Trophoblast cell (in vitro differentiated cells and primary cell): ENCODE data around the gene ADORA1.

Experiments used
- DNase-seq, 2 donors: peaks; one replicate each; pipeline ENCODE4 v3.0.0-alpha.2; 2016
- H2AFZ ChIP-seq: 2 replicates; pipeline ENCODE4 v1.6.1; 2013; ENCODE audit warnings: low read length, moderate library complexity, mild to moderate bottlenecking; ENCODE audit not compliant: insufficient read depth, poor library complexity
- H2AK5ac ChIP-seq: 2 replicates; pipeline ENCODE4 v1.6.1; 2013; ENCODE audit warnings: mild to moderate bottlenecking, low read length
- H2BK120ac ChIP-seq: 2 replicates; pipeline ENCODE4 v1.6.1; 2013; ENCODE audit warnings: low read length, mild to moderate bottlenecking, moderate library complexity; ENCODE audit not compliant: insufficient read depth, poor library complexity
- H2BK12ac ChIP-seq: 2 replicates; pipeline ENCODE4 v1.6.1; 2013; ENCODE audit warnings: mild to moderate bottlenecking, low read length, moderate library complexity
- H2BK5ac ChIP-seq: 2 replicates; pipeline ENCODE4 v1.6.1; 2013; ENCODE audit warnings: low read length, low read depth, moderate library complexity, mild to moderate bottlenecking; ENCODE audit not compliant: poor library complexity
- H3K14ac ChIP-seq: 2 replicates; pipeline ENCODE4 v1.6.1; 2013; ENCODE audit warnings: mild to moderate bottlenecking, low read length
- H3K18ac ChIP-seq: 2 replicates; pipeline ENCODE4 v1.6.1; 2013; ENCODE audit warnings: mild to moderate bottlenecking, low read length
- H3K23ac ChIP-seq: 2 replicates; pipeline ENCODE4 v1.6.1; 2013; ENCODE audit warnings: low read length
- H3K27ac ChIP-seq: 2 replicates; pipeline ENCODE4 v1.5.1; 2013; ENCODE audit warnings: low read depth, mild to moderate bottlenecking, inconsistent platforms, low read length, moderate library complexity
- H3K27me3 ChIP-seq: 2 replicates; pipeline ENCODE4 v1.6.1; 2013; ENCODE audit warnings: inconsistent platforms, mild to moderate bottlenecking, low read length, moderate library complexity; ENCODE audit not compliant: insufficient read depth
- H3K36me3 ChIP-seq, 2 experiments: 1 replicate in 1 of 2; 2 replicates in 1 of 2; pipeline ENCODE4 v1.6.1; 2013; ENCODE audit warnings: low read length in 2 of 2, mild to moderate bottlenecking in 2 of 2, moderate library complexity in 1 of 2; ENCODE audit not compliant: insufficient read depth in 2 of 2, control insufficient read depth in 1 of 2
- H3K4ac ChIP-seq: 2 replicates; pipeline ENCODE4 v1.6.1; 2013; ENCODE audit warnings: low read depth, mild to moderate bottlenecking, low read length, moderate library complexity
- H3K4me1 ChIP-seq, 2 experiments: 1 replicate in 1 of 2; 2 replicates in 1 of 2; pipeline ENCODE4 v1.6.1; 2013; ENCODE audit warnings: low read length in 2 of 2, mild to moderate bottlenecking in 2 of 2, moderate library complexity in 1 of 2; ENCODE audit not compliant: insufficient read depth in 2 of 2, control insufficient read depth in 1 of 2
- H3K4me2 ChIP-seq: 2 replicates; pipeline ENCODE4 v1.6.1; 2013; ENCODE audit warnings: inconsistent platforms, mild to moderate bottlenecking, low read length, moderate library complexity
- H3K4me3 ChIP-seq: 2 replicates; pipeline ENCODE4 v1.5.1; 2013; ENCODE audit warnings: mild to moderate bottlenecking, low read depth, low read length, inconsistent platforms
- H3K79me1 ChIP-seq: one replicate; pipeline ENCODE4 v1.6.1; 2013; ENCODE audit warnings: low read length
- H3K79me2 ChIP-seq: 2 replicates; pipeline ENCODE4 v1.6.1; 2013; ENCODE audit warnings: low read length, mild to moderate bottlenecking; ENCODE audit not compliant: control insufficient read depth, insufficient read depth, poor library complexity
- H3K9ac ChIP-seq: 2 replicates; pipeline ENCODE4 v1.6.1; 2013; ENCODE audit warnings: mild to moderate bottlenecking, low read length
- H3K9me3 ChIP-seq: 2 replicates; pipeline ENCODE4 v1.6.1; 2013; ENCODE audit warnings: low read depth, mild to moderate bottlenecking, control low read depth, inconsistent platforms, low read length; ENCODE audit not compliant: insufficient read depth
- H4K12ac ChIP-seq: 2 replicates; pipeline ENCODE4 v1.6.1; 2013; ENCODE audit warnings: low read depth, mild to moderate bottlenecking, low read length, moderate library complexity
- H4K8ac ChIP-seq: 2 replicates; pipeline ENCODE4 v1.6.1; 2013; ENCODE audit warnings: low read depth, mild to moderate bottlenecking, low read length, moderate library complexity
- H4K91ac ChIP-seq: one replicate; pipeline ENCODE4 v1.6.1; 2013; ENCODE audit warnings: low read depth, mild to moderate bottlenecking, low read length, moderate library complexity
- WGBS: extraction: QIAGEN DNeasy Blood & Tissue Kit; methylation state at CpG from one replicate; pipeline ENCODE4 v1.1.7; 2013; ENCODE audit warnings: missing lambda C conversion rate; ENCODE audit not compliant: insufficient read length, insufficient coverage; ENCODE audit errors: extremely low coverage; 5-methylcytosine and 5-hydroxymethylcytosine counted together

ADORA1 gene

DNA sequence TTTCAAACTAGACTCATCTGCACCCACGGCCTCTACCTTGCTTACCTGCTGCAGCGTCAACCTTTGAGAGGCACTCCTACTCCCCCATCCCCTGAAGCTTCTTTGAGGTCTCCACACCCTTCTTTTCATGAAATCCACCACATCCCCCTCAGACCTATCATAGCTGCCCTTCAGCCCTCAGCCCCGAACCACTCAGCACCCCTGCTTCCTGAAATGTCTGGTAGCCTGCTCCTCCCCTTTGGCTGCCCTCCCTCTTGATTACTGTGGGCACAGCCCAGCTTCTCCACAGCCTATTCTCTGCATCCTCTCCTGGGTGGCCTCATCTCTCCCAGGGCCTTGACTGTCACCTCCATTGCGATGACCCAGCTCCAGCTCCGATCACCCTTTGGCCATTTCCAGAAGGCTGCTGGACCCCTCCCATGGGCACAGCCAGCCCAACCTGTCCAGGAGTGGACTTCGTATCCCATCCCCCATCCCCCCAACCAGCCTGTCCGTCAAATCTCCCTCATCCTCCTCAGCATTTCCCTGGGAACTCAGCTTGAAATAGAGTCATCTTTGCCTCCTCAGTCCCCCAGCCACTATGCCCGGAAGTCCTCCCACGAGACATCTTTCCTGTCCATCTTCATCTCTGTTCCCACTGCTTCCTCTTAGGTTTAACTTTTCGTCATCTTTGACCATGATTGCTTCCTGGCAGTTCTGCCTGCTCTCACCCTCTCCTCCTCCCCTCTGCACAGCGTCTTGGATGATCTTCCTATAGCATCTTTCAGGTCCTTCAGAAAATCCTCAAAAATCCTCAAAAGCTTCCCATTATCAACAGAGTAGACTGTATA lies 6.1 kb upstream of the ADORA1 start:
- H3K27me3 ChIP-seq: no peaks in the 10 kb centered on the region
- H3K4me3 ChIP-seq: no peak overlapping the region
- H4K12ac ChIP-seq: no peak overlapping the region
- no CpG with 5 or more reads among the region's 11 CpGs for WGBS
- H3K79me2 ChIP-seq: no peaks in the 10 kb centered on the region
- H3K4me2 ChIP-seq: no peak overlapping the region
- H4K8ac ChIP-seq: no peak overlapping the region
- no peak for DNase-seq
- no peak overlapping the region for H3K4ac ChIP-seq
- H3K9ac ChIP-seq: no peak overlapping the region
- no peak overlapping the region for H2AFZ ChIP-seq
- no peak overlapping the region for H4K91ac ChIP-seq
- no peak overlapping the region for H2BK12ac ChIP-seq
- H3K9me3 ChIP-seq: peaks cover 3% of the 10 kb centered on the region
- no peaks in the 10 kb centered on the region for H3K4me1 ChIP-seq
- H3K36me3 ChIP-seq: no peaks in the 10 kb centered on the region
- H2BK5ac ChIP-seq: no peak overlapping the region
- no peak overlapping the region for H3K14ac ChIP-seq
- no peak overlapping the region for H2AK5ac ChIP-seq
- no peak overlapping the region for H3K23ac ChIP-seq
- H3K18ac ChIP-seq: no peak overlapping the region
- H3K27ac ChIP-seq: no peak overlapping the region
- H2BK120ac ChIP-seq: no peak overlapping the region
- no peaks in the 10 kb centered on the region for H3K79me1 ChIP-seq

- Histone ChIP-seq H4K91ac (no peak overlapping the region), H3K79me2 (no peaks in the 10 kb centered on the region), H4K8ac (no peak overlapping the region), H3K4me3 (no peak overlapping the region), H3K4ac (no peak overlapping the region), H2AFZ (no peak overlapping the region), H3K9me3 (peaks cover 3% of the 10 kb centered on the region), H3K79me1 (no peaks in the 10 kb centered on the region), H3K18ac (no peak overlapping the region), H3K23ac (no peak overlapping the region), H3K36me3 (no peaks in the 10 kb centered on the region), H3K4me1 (peaks cover 0 to under 1% of the 10 kb centered on the region in 2 experiments), H3K4me2 (no peak overlapping the region), H2BK5ac (no peak overlapping the region), H2BK12ac (no peak overlapping the region), H4K12ac (no peak overlapping the region), H3K9ac (no peak overlapping the region), H3K27ac (no peak overlapping the region), H2AK5ac (no peak overlapping the region), H2BK120ac (no peak overlapping the region), H3K27me3 (no peaks in the 10 kb centered on the region), H3K14ac (no peak overlapping the region)
- no peak for DNase-seq
- no CpG with 5 or more reads among the region's 2 CpGs for WGBS
These were observed 5.4 kb upstream of the ADORA1 start for GRCh38 chr1:203122159-203122558.

- Histone ChIP-seq H2BK5ac (no peak overlapping the region), H3K4ac (no peak overlapping the region), H3K4me1 (peaks cover 3 to 7% of the 10 kb centered on the region in 2 experiments), H2AFZ (no peak overlapping the region), H2AK5ac (no peak overlapping the region), H3K18ac (no peak overlapping the region), H4K12ac (no peak overlapping the region), H3K4me2 (no peak overlapping the region), H3K4me3 (no peak overlapping the region), H3K23ac (no peak overlapping the region), H3K79me1 (no peaks in the 10 kb centered on the region), H3K27ac (no peak overlapping the region), H4K8ac (no peak overlapping the region), H4K91ac (no peak overlapping the region), H3K14ac (no peak overlapping the region), H2BK12ac (no peak overlapping the region), H3K9me3 (peaks cover 1% of the 10 kb centered on the region), H3K9ac (no peak overlapping the region), H3K27me3 (peaks cover 15% of the 10 kb centered on the region), H3K36me3 (no peaks in the 10 kb centered on the region), H2BK120ac (no peak overlapping the region), H3K79me2 (no peaks in the 10 kb centered on the region)
- WGBS: no CpG with 5 or more reads among the region's 5 CpGs
- no peak for DNase-seq
These were observed 3.5 kb upstream of the ADORA1 start for GRCh38 chr1:203124011-203124410.

GRCh38 chr1:203124546-203125317 lies 2.8 kb upstream of the ADORA1 start:
- H3K79me2 ChIP-seq: no peaks in the 10 kb centered on the region
- H3K9ac ChIP-seq: no peak overlapping the region
- DNase-seq: no peak
- H3K18ac ChIP-seq: no peak overlapping the region
- peaks cover 3 to 7% of the 10 kb centered on the region in 2 experiments for H3K4me1 ChIP-seq
- H2AFZ ChIP-seq: no peak overlapping the region
- H2BK5ac ChIP-seq: no peak overlapping the region
- no peak overlapping the region for H4K12ac ChIP-seq
- H3K14ac ChIP-seq: no peak overlapping the region
- H3K36me3 ChIP-seq: no peaks in the 10 kb centered on the region
- H4K8ac ChIP-seq: no peak overlapping the region
- no peak overlapping the region for H3K4me3 ChIP-seq
- no peak overlapping the region for H4K91ac ChIP-seq
- no peak overlapping the region for H2BK120ac ChIP-seq
- no CpG with 5 or more reads among the region's 5 CpGs for WGBS
- peaks cover 19% of the 10 kb centered on the region for H3K27me3 ChIP-seq
- no peak overlapping the region for H3K27ac ChIP-seq
- no peak overlapping the region for H2AK5ac ChIP-seq
- H3K23ac ChIP-seq: no peak overlapping the region
- H3K79me1 ChIP-seq: no peaks in the 10 kb centered on the region
- no peak overlapping the region for H3K4me2 ChIP-seq
- H3K9me3 ChIP-seq: peaks cover 1% of the 10 kb centered on the region
- no peak overlapping the region for H2BK12ac ChIP-seq
- H3K4ac ChIP-seq: no peak overlapping the region
